GM21723 (cell line): ENCODE results near the gene SNRNP200.
A peak's percentile ranks its signal among the peaks of the same experiment; 100 is the strongest.

ENCODE experiments used
- ATAC-seq: cut with Tn5 transposase; IDR thresholded peaks from one replicate; pipeline ENCODE4 v1.9.1; 2021; ENCODE audit warnings: mild to moderate bottlenecking, moderate library complexity; ENCODE audit not compliant: unreplicated experiment

Gene SNRNP200

DNA sequence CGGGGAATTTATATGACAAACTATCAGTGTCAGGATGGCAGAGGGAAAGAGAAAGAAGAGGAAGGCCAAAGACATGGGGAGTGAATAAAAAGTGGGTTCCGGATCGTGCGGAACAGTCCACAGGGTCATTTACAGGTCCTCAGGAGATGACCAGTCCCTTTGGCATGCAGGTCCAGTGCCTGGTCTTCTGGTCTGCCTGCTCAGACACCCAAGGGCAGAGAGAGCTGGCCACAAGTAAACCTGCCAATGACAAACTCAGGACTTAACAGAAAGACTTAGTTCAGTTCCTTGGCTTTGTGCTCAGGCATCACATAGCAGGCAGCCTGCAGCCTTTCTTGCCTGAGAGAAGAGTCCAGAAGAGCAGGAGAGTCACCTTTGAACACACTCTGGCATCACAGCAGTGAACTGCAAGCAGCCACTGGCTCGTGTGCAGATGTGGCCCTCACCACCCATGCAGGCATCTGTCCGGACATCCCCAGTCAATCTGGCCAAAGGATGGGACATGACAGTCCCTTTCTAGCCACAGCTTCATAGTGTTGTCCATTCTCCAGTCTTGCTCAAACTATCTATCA, 53.5 kb downstream of the SNRNP200 start:
- ATAC-seq, result no peak

DNA sequence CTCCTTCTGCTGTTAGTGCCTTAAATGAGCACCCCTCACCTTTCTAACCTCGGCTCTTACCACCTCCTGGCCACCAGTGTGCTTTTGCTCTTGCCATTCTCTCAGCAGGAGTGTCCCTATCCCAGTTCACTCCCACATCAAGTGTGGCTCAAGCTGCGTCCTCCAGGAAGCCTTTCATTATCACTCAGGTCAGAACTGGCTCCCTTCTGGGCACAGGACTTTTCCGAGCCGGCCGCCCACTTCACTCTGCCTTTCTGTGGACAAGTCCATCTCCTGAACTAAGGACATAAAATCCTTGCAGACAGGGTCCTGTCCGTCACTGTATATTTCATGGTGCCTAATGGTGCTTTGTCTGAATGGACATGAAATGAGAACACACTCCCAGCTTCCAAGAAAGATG, 55.2 kb downstream of the SNRNP200 start:
- no peak for ATAC-seq

DNA sequence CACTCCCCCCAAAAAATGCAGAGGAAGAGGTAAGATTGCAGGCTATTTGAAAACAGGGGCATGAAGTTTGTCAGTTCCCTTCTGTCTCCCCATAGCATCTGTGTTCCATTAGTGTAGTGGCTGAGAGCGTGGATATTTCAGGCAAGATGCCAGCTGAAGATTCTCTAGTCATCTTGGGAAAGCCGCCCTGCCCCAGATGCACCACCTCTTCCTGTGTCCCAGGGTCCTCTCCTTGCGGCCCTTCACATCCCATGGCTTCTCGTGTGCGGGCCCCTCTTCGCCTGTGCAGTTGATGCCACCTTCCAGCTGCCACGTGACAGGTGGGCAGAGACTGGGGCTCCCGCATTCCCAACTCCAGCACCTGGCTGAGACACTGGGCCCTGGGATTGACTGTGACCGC, 55.7 kb downstream of the SNRNP200 start:
- no peak for ATAC-seq

DNA sequence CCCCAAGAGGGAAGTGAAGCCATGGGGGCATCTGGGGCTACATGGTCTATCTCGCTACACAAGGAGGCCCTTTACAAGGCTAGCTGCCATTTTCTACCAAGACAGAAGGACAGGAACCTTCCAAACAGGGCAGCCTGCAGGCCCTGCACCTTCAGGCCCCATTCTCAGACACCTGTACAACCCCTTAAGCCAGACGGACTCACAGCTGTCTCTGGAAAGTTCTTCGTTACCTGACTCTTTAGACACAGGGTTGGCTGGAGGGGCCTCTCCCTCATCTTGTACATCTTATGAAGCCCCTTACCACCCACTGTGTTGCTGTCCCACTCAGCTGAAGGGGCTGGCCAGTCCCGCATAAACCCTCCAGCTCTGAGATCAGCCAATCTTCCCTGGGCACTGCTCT, 56.7 kb downstream of the SNRNP200 start:
- ATAC-seq, result no peak

DNA sequence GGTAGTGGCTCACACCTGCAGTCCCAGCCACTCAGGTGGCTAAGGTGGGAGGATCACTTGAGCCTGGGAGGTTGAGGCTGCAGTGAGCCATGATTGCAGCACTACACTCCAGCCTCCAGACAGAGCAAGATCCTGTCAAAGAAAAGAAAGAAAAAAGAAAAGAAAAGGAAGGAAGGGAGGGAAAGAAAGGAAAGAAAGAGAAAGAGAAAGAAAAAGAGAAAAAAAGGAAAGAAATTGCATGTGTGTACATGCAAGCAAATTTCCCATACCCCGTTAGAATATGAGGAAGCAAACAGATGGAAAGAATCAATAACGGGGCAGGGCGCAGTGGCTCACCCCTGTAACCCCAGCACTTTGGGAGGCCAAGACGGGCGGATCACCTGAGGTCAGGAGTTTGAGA, 57.5 kb downstream of the SNRNP200 start:
- ATAC-seq, result no peak

DNA sequence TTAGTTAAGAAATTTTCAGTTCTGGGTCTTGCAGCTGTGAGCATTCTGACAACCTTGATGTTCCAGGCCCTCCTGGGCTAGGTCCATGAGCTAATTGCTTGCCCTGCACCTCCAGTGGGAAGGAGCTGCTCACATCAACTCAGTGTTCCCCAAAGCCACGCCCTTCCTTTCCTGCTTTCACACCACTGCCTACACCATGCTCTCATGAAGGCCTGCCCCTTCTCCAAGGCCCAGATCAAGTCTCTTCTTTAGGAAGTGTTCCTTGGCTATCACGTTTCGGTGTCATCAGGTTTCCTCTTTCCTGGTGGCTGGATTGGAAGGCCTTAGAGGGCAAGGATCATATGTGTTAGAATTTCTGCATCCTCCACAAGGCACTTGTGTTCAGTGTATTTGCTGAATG, 58.3 kb downstream of the SNRNP200 start:
- ATAC-seq, result no peak

DNA sequence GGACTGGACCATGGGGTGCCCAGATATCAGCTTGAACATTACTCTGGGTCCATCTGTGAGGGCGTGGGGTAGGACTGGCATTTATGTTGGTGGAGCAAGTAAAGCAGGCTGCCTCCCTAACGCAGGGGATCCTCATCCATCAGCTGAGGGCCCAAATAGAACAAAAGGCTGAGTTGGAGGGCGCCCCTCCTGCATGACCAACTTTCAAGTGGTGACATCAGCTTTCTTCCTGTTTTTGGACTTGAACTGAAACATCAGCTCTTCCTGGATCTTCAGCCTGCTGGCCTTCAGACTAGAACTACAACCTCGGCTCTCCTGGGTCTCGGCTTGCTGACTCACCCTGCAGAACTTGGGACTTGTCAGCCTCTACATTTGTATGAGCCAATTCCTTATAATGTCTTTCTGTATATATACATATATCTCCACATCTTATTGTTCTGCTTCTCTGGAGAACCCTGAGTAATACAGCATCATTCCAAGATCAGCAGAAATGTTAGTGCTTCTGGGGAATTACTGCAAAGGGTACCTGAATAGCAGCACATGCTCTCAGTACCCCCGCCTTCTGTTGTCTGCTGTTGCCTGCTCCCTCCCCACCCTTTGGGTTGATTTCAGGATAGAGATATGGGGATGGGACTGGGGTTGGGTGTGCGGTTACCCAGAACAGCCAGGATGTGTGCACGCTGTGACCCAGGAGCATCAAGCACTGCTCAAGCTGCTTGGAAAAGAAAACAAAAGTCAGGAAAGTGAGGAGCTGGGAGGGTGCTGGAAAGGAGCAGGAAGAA, 59.5 kb downstream of the SNRNP200 start:
- no peak for ATAC-seq

DNA sequence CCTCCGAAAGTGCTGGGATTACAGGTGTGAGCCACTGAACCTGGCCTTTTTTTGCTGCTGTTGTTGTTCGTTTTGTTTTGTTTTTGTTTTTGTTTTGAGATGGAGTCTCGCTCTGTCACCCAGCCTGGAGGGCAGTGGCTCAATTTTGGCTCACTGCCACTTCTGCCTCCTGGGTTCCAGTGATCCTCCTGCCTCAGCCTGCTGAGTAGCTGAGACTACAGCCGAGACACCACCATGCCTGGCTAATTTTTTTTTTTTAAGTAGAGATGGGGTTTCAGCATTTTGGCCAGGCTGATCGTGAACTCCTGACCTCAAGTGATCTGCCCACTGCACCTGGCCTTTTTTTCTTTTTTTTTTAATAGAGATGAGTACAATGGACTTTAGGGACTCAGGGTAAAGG, 61.5 kb downstream of the SNRNP200 start:
- no peak for ATAC-seq

DNA sequence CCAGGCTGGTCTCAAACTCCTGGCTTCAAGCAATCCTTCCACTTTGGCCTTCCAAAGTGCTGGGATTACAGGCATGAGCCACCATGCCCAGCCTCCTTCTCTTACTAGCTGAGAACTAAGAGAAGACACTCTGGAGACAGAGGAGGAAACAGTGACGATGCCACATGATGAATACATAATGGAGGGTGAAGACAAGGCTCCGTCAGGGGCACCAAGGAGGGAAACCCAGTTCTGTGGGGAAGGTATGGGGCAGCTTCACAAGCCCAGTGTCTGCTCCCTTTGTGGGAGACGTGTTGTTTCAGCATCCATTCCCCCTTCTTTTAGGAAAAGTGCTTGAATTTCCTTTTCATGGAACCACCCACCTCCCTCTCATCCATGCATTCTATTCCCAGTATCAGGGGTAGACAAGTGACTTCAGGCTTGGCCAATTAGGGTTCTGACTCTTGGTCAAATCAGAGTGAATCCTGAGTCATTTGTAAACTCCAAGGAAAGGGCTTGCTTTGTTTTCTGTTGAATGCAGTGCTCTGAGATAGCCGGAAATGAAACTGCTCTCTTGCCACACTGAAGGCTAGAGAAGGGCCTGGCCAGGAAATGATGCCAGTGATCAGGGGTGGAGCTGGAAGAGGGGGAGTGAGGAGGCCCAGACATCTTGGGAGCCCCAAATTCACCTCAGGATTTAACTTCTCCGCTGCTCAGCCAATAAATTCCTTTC, 63.3 kb downstream of the SNRNP200 start:
- ATAC-seq, result peak; percentile 83

DNA sequence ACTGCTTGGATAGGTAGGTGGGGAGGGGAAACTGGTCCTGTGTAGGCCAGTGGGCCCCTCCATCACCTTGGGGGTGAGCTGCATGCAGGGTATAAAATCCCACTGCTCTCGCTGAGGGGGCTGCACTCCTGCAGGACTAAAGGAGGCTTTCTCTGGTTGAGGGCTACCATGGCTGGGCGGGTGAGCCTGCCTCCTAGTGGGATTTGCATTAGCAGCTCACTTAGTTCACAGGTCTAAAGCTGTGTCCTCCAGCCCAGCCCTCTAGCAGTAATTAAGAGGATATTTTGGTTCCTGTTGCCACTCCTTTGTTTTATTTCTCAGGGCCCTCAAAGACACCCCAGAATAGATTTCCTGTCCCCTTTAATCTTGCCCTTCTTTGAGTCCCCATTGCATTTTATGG, 64.1 kb downstream of the SNRNP200 start:
- no peak for ATAC-seq

DNA sequence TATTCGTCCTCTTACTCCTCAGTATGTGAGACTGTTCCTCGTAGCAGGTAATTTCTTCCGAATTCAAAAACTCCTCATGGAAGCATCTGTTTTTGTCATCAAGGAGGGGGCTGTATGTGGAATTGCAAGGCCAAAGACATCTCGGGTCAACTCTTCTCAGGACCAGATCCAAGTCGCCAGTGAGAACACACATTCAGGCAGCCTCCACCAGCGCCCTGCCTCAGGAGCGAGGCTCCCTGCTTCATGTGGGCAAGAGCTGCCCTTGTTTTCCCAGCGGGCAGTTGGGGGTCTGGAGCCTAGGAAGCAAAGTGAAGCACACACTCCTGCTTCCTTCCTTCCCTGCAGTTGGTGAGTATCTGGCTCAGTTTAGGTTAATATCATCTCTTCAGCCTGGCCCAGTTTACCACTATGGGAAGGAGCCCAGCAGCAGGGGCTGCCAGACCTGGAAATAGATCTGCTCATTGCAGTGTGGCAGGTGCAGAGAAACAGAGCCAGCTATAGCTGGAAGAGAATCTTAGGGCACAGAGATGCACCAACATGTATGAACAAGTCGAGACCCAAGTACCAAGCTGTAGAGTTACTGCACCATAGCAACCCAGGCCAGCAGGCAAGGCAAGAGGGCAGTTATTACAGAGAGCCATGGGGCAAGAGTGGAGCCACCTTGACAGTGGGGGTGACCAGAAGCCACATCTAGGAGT, 64.9 kb downstream of the SNRNP200 start:
- ATAC-seq, result no peak

DNA sequence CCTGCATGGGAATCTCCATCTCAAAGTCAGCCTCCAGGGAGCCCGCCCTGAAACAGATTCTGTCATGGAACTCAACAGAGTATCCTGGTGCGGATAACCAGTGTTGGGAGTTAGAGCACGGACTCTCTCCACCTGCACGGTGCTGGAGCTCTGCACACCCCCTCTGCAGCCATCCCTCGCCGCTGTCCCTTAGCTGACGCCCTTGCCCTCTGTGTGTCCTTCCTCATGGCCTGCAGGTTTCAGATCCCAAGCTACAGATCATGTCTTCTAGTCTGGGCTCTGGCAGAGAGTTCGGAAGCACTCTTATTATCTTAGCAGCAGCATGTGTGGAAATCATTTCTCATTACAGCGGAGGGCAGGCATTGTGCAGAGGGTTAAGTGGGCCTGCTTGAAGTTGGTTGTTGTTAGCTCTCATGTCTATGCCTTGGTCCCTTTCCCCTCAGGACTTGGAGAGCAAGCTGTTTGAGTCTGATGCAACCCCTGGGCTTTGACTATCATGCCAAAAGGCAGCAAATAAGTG, 65.5 kb downstream of the SNRNP200 start:
- no peak for ATAC-seq

DNA sequence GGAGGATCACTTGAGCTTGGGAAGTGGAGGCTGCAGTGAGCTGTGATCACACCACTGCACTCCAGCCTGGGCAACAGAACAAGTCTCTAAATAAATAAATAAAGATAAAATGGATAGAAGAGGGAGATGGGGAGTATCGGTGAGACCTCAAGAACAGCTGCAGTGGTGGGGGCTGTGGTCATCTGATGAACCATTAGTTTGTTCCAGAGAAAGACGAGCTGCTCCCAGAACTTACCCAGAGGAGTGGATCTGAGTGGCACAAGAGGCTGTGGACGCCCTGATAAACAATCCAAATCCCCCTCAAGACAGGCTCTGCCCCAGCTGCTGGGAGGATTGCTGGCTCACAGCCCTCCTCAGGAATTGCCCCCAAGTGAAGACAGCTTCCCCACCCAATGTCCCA, 66.3 kb downstream of the SNRNP200 start:
- ATAC-seq, result no peak

DNA sequence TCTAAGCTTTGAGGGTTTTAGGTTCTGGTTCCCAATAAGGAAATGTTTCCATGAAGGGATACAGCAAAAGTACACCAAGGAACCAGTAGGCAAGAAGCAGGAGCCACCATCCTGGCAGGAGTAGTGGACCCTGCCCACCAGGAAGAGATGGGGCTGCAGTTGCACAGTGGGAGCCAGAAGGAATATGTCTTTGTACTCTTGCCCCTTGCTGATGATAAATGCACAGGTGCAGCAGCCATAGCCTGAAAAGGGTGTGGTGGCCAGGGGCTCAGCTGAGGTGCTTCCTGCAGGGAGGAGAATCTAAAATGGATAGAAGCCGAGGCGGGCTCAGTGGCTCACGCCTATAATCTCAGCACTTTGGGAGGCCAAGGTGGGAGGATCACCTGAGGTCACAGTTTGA, 67.1 kb downstream of the SNRNP200 start:
- no peak for ATAC-seq

DNA sequence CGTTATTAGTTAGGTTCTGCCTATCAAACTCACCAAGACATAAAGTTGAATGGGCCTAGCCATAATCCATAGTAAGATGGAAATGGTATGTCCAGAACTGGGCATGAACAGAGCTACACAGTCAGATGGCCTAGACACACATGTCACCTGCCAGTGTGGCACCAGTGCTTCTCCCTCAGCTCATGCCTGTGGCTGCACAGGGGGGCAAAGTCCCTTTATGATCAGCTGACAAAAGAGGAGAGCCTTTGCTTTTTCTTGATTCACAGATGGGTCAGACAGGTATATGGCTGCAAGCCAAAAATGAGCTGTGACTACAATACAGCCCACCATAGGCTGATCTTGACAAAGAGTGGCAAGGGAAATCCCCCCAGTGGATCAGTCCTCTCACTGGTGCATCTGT, 68.5 kb downstream of the SNRNP200 start:
- no peak for ATAC-seq

DNA sequence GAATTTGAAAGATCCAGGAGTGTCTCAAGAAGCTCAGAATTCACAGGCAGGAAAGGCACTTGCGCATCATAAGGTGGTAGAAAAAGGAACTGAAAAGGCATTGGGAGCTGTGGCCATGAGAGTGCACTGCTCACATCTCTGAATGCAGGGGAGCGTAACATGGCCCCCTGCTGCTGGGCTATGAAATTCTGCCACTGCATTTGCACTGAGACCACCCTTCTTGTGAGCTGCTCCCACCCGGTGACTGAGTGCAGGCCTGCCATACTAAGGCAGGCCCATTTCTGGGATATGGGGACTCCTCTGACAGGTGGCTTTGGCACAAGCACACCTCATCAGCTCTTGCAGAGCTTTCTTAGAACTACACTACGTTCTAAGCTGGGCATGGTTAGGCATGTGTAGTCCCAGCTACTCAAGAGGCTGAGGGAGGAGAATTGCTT, 71.4 kb downstream of the SNRNP200 start:
- ATAC-seq, result peak; percentile 92

DNA sequence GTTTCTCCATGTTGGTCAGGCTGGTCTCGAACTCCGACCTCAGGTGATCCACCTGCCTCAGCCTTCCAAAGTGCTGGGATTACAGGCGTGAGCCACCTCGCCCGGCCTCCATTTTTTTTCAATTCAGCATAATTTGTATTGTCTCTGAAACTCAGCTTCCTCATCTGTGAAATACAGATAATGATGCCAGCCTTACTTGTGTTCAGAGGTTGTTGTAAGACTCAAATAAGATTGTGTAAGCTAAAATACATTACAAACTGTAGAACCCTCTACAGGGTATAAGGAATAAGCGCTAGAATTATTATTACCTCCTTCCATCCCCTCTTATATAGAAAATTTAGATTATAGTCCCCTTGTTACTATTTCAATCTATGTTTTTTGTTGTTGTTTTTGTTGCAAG, 71.9 kb downstream of the SNRNP200 start:
- peak; percentile 6 for ATAC-seq

DNA sequence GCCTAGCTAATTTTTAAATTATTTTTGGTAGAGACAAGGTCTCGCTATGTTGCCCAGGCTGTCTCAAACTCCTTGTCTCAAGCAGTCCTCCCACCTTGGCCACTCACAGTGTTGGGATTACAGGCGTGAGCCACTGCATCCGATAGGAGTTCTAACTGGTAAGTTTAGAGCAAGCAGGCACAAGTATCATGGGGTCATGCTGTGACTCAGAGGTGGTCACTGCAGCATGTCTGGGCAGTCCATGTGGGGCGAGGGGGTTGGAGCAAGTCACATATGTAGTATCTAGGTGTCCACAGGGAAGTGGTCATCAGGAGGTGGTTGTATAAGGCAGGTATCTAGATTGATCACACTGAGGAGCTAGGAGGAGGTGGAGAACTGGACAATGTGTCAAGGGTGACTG, 74.0 kb downstream of the SNRNP200 start:
- no peak for ATAC-seq

DNA sequence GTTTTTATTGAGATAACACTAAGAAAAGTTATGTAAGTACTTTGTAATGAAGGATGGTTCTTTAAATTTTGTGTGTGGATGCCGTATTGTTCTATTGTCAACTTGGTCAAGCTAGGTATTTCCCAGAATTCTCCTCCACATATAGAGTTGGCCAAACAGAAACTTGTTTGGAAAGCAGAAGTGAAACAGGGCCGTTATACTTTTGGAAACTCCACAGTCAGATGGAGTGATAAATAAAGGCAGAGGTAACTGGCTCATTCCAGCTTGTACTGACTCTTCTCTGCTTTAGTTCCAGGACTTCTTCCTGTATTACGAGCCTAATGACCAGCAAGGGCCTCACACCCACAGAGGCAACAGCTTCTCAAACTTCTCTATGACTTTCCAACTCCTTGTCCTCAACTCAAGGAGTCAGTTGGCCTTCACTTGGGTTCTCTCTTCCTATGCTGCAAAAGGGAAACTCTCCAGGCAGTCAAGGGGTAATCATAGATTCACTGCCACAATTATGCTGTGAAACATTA, 80.3 kb downstream of the SNRNP200 start:
- peak; percentile 87 for ATAC-seq
